Caco-2 (cell line): Measurements from ENCODE around the gene PTDSS2. TPM values are rescaled to one million over a fixed set of nuclear protein-coding genes. Genes with fewer than 3 reads are reported as not detected.

Experiments used
- BruUV-seq: library from RNA; stranded (reverse); fragments of 400-500 nt; replicated peaks from 2 replicates; lab custom pipeline; 2021; lab: Mats Ljungman, UMichigan
- CTCF ChIA-PET: fragments of 300-600 bp; sonication (Branson Sonifier 250); formaldehyde crosslinking; loops from one replicate; lab custom pipeline; 2022; ENCODE audit warnings: antibody characterized with exemption; lab: Charles Lee
- POLR2A ChIA-PET: fragments of 300-600 bp; sonication (Branson Sonifier 250); formaldehyde crosslinking; loops from one replicate; lab custom pipeline; 2022; ENCODE audit warnings: antibody characterized with exemption; lab: Charles Lee
- DNase-seq, 2 experiments: peaks; one replicate each; pipeline versions ENCODE4 v3.0.0 to v3.0.0-alpha.2; 2020 to 2022
- H3K27me3 ChIP-seq: replicated peaks from 2 replicates; pipeline ENCODE4 v1.6.0; 2011; ENCODE audit warnings: low read length; ENCODE audit not compliant: control insufficient read depth, insufficient read depth
- H3K36me3 ChIP-seq: 2 replicates; pipeline ENCODE4 v1.5.1; 2011; ENCODE audit warnings: low read length; ENCODE audit not compliant: control insufficient read depth, insufficient read depth
- H3K4me1 ChIP-seq: fragments of 250-450 bp; sonication (Bioruptor Pico); 2 replicates; pipeline ENCODE4 v1.5.1; 2020; ENCODE audit warnings: mild to moderate bottlenecking
- H3K4me3 ChIP-seq: 2 replicates; pipeline ENCODE4 v1.5.1; 2011; ENCODE audit warnings: low read depth, mild to moderate bottlenecking, control low read depth, low read length
- H3K9me3 ChIP-seq: fragments of 250-450 bp; sonication (Bioruptor Pico); 2 replicates; pipeline ENCODE4 v1.5.1; 2020; ENCODE audit warnings: mild to moderate bottlenecking, moderate library complexity
- H3K27ac Mint-ChIP-seq: one replicate; pipeline ENCODE4 v1.8.0; 2022; ENCODE audit warnings: mixed read lengths; ENCODE audit not compliant: unreplicated experiment
- H3K27me3 Mint-ChIP-seq: one replicate; pipeline ENCODE4 v1.8.0; 2022; ENCODE audit warnings: mixed read lengths; ENCODE audit not compliant: insufficient read depth, unreplicated experiment
- H3K36me3 Mint-ChIP-seq: one replicate; pipeline ENCODE4 v1.8.0; 2022; ENCODE audit warnings: mild to moderate bottlenecking, mixed read lengths; ENCODE audit not compliant: insufficient read depth, unreplicated experiment
- H3K4me1 Mint-ChIP-seq: one replicate; pipeline ENCODE4 v1.8.0; 2022; ENCODE audit warnings: low read depth, mixed read lengths; ENCODE audit not compliant: unreplicated experiment
- H3K4me3 Mint-ChIP-seq: one replicate; pipeline ENCODE4 v1.8.0; 2022; ENCODE audit warnings: mild to moderate bottlenecking, moderate library complexity, mixed read lengths; ENCODE audit not compliant: unreplicated experiment
- H3K9me3 Mint-ChIP-seq: one replicate; pipeline ENCODE4 v1.8.0; 2022; ENCODE audit warnings: mixed read lengths; ENCODE audit not compliant: unreplicated experiment
- intact Hi-C: fragments of 100-400 bp; cut with micrococcal nuclease; formaldehyde crosslinking; loops from one replicate; pipeline ENCODE4 v1.10.0; 2022; ENCODE audit not compliant: unreplicated experiment
- total RNA-seq: library from RNA; stranded (reverse); gene quantifications from 2 replicates; pipeline ENCODE4 v1.2.3, GENCODE V29; 2022
- TF ChIP-seq, protein P1 (sequence below), 2 experiments: fragments of 200-600 bp in 1 of 2; IDR thresholded peaks; 1 replicate in 1 of 2; 2 replicates in 1 of 2; pipeline versions ENCODE4 v1.5.1 to v1.8.0; 2011 to 2022; ENCODE audit warnings: antibody characterized with exemption in 1 of 2, control low read depth in 1 of 2, inconsistent platforms in 1 of 2, low read depth in 1 of 2, low read length in 1 of 2, mild to moderate bottlenecking in 1 of 2, moderate library complexity in 1 of 2; ENCODE audit not compliant: insufficient read depth in 1 of 2, severe bottlenecking in 1 of 2, unreplicated experiment in 1 of 2

Gene PTDSS2
- total RNA-seq, 1 experiment from 2014 or later, result 44.3 TPM

- peaks cover 15% of the 10 kb centered on the region for H3K4me1 ChIP-seq
- no TSS peak for BruUV-seq
- CTCF ChIA-PET, result no interaction called here
- no peaks in the 10 kb centered on the region for H3K9me3 ChIP-seq
- H3K36me3 ChIP-seq, result no peaks in the 10 kb centered on the region
- Mint-ChIP-seq H3K9me3 (no peaks in the 10 kb centered on the region), H3K4me1 (peaks cover 10% of the 10 kb centered on the region), H3K4me3 (peak overlapping the region; percentile 7), H3K36me3 (peaks cover 28% of the 10 kb centered on the region), H3K27ac (no peak overlapping the region), H3K27me3 (no peaks in the 10 kb centered on the region)
- no peak overlapping the region for H3K4me3 ChIP-seq
- intact Hi-C loops, result loop anchor here (5.0 kb wide), 1 partner anchor 55 kb away; the partner anchor contains the start of gene RNH1
- POLR2A ChIA-PET, result no interaction called here
- TF ChIP-seq, protein P1, sequence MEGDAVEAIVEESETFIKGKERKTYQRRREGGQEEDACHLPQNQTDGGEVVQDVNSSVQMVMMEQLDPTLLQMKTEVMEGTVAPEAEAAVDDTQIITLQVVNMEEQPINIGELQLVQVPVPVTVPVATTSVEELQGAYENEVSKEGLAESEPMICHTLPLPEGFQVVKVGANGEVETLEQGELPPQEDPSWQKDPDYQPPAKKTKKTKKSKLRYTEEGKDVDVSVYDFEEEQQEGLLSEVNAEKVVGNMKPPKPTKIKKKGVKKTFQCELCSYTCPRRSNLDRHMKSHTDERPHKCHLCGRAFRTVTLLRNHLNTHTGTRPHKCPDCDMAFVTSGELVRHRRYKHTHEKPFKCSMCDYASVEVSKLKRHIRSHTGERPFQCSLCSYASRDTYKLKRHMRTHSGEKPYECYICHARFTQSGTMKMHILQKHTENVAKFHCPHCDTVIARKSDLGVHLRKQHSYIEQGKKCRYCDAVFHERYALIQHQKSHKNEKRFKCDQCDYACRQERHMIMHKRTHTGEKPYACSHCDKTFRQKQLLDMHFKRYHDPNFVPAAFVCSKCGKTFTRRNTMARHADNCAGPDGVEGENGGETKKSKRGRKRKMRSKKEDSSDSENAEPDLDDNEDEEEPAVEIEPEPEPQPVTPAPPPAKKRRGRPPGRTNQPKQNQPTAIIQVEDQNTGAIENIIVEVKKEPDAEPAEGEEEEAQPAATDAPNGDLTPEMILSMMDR (IDR thresholded peaks at IDR 0.05; ENCODE audit: insufficient read depth in 1 of 2, low read depth in 1 of 2, low read length in 1 of 2, severe bottlenecking in 1 of 2, unreplicated experiment in 1 of 2), result no peak
- DNase-seq, result no peak
- no peaks in the 10 kb centered on the region for H3K27me3 ChIP-seq
These were observed 2.2 kb downstream of the PTDSS2 start for GRCh38 chr11:452203-452744.

DNA sequence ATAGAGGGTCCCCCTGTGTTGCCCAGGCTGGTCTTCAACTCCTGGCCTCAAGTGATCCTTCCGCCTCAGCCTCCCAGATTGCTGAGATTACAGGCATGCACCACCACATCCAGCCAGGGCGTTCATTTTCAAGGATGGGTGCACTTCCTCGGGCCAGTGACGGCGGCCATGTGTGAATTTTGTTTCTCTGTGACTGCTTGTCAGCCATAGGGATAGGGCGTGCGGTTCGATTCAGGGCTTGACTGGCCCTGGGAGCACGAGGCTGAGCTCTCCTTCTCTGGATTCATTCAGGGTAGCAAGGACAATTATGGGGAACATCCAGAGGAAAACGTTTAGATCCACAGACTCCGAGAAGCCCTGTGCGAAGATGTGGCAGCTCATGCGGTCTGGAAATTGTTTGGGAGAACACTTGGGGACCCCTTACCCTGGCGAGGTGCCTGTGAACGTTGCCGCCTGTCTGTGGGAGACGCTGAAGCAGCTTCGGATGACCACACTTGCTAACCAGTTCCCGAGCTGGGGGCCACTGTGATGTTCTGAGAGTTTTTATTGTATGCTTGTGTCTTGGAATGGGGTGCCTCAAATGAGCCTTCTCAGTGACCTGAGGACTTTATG lies 2.9 kb downstream of the PTDSS2 start:
- no peaks in the 10 kb centered on the region for H3K27me3 Mint-ChIP-seq
- H3K9me3 Mint-ChIP-seq, result no peaks in the 10 kb centered on the region
- H3K36me3 Mint-ChIP-seq, result peaks cover 32% of the 10 kb centered on the region
- H3K27ac Mint-ChIP-seq, result no peak overlapping the region
- H3K4me3 Mint-ChIP-seq, result peak overlapping the region; percentile 7
- intact Hi-C loops, result loop anchor here (5.0 kb wide), 1 partner anchor 54 kb away; the partner anchor contains the start of gene RNH1
- Histone ChIP-seq H3K4me1 (peaks cover 11% of the 10 kb centered on the region), H3K36me3 (no peaks in the 10 kb centered on the region), H3K27me3 (no peaks in the 10 kb centered on the region), H3K4me3 (no peak overlapping the region), H3K9me3 (no peaks in the 10 kb centered on the region)
- ChIA-PET POLR2A (interaction anchor here (0.5 kb wide), 1 partner anchor 151 kb away, joined by 3 read pairs; no protein-coding TSS in a partner anchor), CTCF (no interaction called here)
- no TSS peak for BruUV-seq
- TF ChIP-seq, protein P1 (IDR thresholded peaks at IDR 0.05; ENCODE audit: insufficient read depth in 1 of 2, low read depth in 1 of 2, low read length in 1 of 2, severe bottlenecking in 1 of 2, unreplicated experiment in 1 of 2), result no peak
- no peak for DNase-seq
- peaks cover 14% of the 10 kb centered on the region for H3K4me1 Mint-ChIP-seq

DNA sequence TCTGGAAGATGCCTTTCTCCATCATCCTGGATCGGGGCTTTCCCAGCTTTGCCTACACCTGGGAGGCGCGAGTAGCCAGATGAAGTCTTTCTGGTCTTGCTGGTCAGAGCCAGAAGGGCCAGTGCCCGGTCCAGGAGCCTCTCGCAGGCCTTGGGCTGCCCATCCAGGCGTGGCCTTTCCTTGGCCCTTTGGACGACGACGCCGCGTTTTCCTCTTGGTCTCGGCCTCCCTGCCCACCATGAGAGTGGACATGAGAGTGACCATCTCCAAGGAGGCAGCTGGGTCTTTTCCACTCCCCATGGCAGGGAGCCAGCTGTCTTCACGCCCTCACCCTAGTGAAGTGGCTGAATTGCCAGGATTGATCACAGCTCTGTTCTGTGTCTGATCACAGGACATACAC lies 3.5 kb downstream of the PTDSS2 start:
- H3K4me3 ChIP-seq, result no peak overlapping the region
- H3K9me3 Mint-ChIP-seq, result no peaks in the 10 kb centered on the region
- no peaks in the 10 kb centered on the region for H3K27me3 Mint-ChIP-seq
- CTCF ChIA-PET, result no interaction called here
- H3K9me3 ChIP-seq, result no peaks in the 10 kb centered on the region
- no peak overlapping the region for H3K27ac Mint-ChIP-seq
- no peak overlapping the region for H3K4me3 Mint-ChIP-seq
- POLR2A ChIA-PET, result interaction anchor here (0.5 kb wide), 1 partner anchor 152 kb away, joined by 3 read pairs; no protein-coding TSS in a partner anchor
- no peaks in the 10 kb centered on the region for H3K27me3 ChIP-seq
- intact Hi-C loops, result loop anchor here (5.0 kb wide), 1 partner anchor 54 kb away; the partner anchor contains the start of gene RNH1
- H3K4me1 ChIP-seq, result peaks cover 11% of the 10 kb centered on the region
- no peaks in the 10 kb centered on the region for H3K36me3 ChIP-seq
- TF ChIP-seq, protein P1 (IDR thresholded peaks at IDR 0.05; ENCODE audit: insufficient read depth in 1 of 2, low read depth in 1 of 2, low read length in 1 of 2, severe bottlenecking in 1 of 2, unreplicated experiment in 1 of 2), result no peak
- H3K36me3 Mint-ChIP-seq, result peaks cover 27% of the 10 kb centered on the region
- peaks cover 14% of the 10 kb centered on the region for H3K4me1 Mint-ChIP-seq
- no peak for DNase-seq
- BruUV-seq, result no TSS peak
